Hepatocyte (in vitro differentiated cells): ENCODE results near the gene STX3. TPM values are rescaled to one million over a fixed set of nuclear protein-coding genes. Genes with fewer than 3 reads are reported as not detected.

Experiments
- DNase-seq: peaks from one replicate; pipeline ENCODE4 v3.0.0-alpha.2; 2016; ENCODE audit warnings: low spot score
- H2AFZ ChIP-seq: fragments of 200-600 bp; sonication (generic); 2 replicates; pipeline ENCODE4 v1.6.0; 2016; ENCODE audit warnings: antibody characterized with exemption, mild to moderate bottlenecking
- H3K27ac ChIP-seq: fragments of 200-600 bp; sonication (generic); 2 replicates; pipeline ENCODE4 v1.5.1; 2016; ENCODE audit warnings: mild to moderate bottlenecking
- H3K27me3 ChIP-seq: fragments of 200-600 bp; sonication (generic); 2 replicates; pipeline ENCODE4 v1.6.1; 2016
- H3K36me3 ChIP-seq: fragments of 200-600 bp; sonication (generic); replicated peaks from 2 replicates; pipeline ENCODE4 v1.5.1; 2016; ENCODE audit warnings: low read depth; ENCODE audit not compliant: insufficient read depth
- H3K4me1 ChIP-seq: fragments of 200-600 bp; sonication (generic); 2 replicates; pipeline ENCODE4 v1.5.1; 2016; ENCODE audit warnings: mild to moderate bottlenecking, moderate library complexity; ENCODE audit not compliant: insufficient read depth
- H3K4me2 ChIP-seq: fragments of 200-600 bp; sonication (generic); 2 replicates; pipeline ENCODE4 v1.6.0; 2016
- H3K4me3 ChIP-seq: fragments of 200-600 bp; sonication (generic); 2 replicates; pipeline ENCODE4 v1.5.1; 2016; ENCODE audit warnings: mild to moderate bottlenecking
- H3K79me2 ChIP-seq: fragments of 200-600 bp; sonication (generic); 2 replicates; pipeline ENCODE4 v1.6.0; 2017; ENCODE audit warnings: mild to moderate bottlenecking
- H3K9me2 ChIP-seq: fragments of 200-600 bp; sonication (generic); replicated peaks from 2 replicates; pipeline ENCODE4 v1.6.0; 2017; ENCODE audit warnings: mild to moderate bottlenecking; ENCODE audit not compliant: insufficient read depth
- H3K9me3 ChIP-seq: fragments of 200-600 bp; sonication (generic); 2 replicates; pipeline ENCODE4 v1.5.1; 2016; ENCODE audit warnings: low read depth, mild to moderate bottlenecking
- H4K20me1 ChIP-seq: fragments of 200-600 bp; sonication (generic); 2 replicates; pipeline ENCODE4 v1.6.0; 2016; ENCODE audit warnings: mild to moderate bottlenecking; ENCODE audit not compliant: insufficient read depth, poor library complexity, severe bottlenecking
- CTCF ChIP-seq: fragments of 200-600 bp; sonication (generic); IDR thresholded peaks from 2 replicates; pipeline ENCODE4 v1.5.1; 2016; ENCODE audit warnings: antibody characterized with exemption, mild to moderate bottlenecking; ENCODE audit not compliant: poor library complexity
- EZH2 ChIP-seq: fragments of 200-600 bp; sonication (generic); IDR thresholded peaks from 2 replicates; pipeline ENCODE4 v1.6.1; 2016; ENCODE audit warnings: antibody characterized with exemption, mild to moderate bottlenecking, borderline replicate concordance
- EZH2phosphoT487 ChIP-seq: fragments of 200-600 bp; sonication (generic); IDR thresholded peaks from one replicate; pipeline ENCODE4 v1.6.1; 2018; ENCODE audit warnings: antibody characterized with exemption, mild to moderate bottlenecking, low read depth, moderate library complexity; ENCODE audit not compliant: unreplicated experiment, severe bottlenecking
- WGBS: methylation state at CpG from one replicate; pipeline ENCODE4 v1.1.6; 2016; ENCODE audit warnings: low lambda C conversion rate; ENCODE audit errors: missing lambda C conversion rate; 5-methylcytosine and 5-hydroxymethylcytosine counted together
- polyA plus RNA-seq: library from polyadenylated mRNA; unstranded; fragments of >200 nt; fragmentation: Nextera tagmentation; extraction: Ambion mirVana; gene quantifications from 2 replicates; pipeline ENCODE4 v1.2.1, GENCODE V29; 2016
- total RNA-seq: library from RNA; depleted of rRNA; stranded (reverse); fragments of >200 nt; gene quantifications from 2 replicates; pipeline ENCODE4 v1.2.3, GENCODE V29; 2014

STX3 gene
- total and polyA plus RNA-seq, 2 experiments from 2014 or later: 73.1 to 140 TPM

GRCh38 chr11:59810911-59811259 is 55.7 kb downstream of the STX3 start:
- H3K27me3 ChIP-seq: no peaks in the 10 kb centered on the region
- no peaks in the 10 kb centered on the region for H4K20me1 ChIP-seq
- peaks cover 11% of the 10 kb centered on the region for H3K79me2 ChIP-seq
- no peaks in the 10 kb centered on the region for H3K9me2 ChIP-seq
- peak overlapping the region; percentile 84 for H3K27ac ChIP-seq
- H3K4me2 ChIP-seq: peak overlapping the region; percentile 91
- peak overlapping the region; percentile 37 for H3K4me3 ChIP-seq
- H3K9me3 ChIP-seq: no peaks in the 10 kb centered on the region
- H3K4me1 ChIP-seq: peaks cover 8% of the 10 kb centered on the region
- H2AFZ ChIP-seq: peak overlapping the region; percentile 97
- no peak for TF ChIP-seq EZH2phosphoT487
- TF ChIP-seq EZH2: no peak
- TF ChIP-seq CTCF: no peak
- WGBS: 17% methylated on average over 8 of the region's 8 CpGs
- no peaks in the 10 kb centered on the region for H3K36me3 ChIP-seq
- DNase-seq: no peak

- 90% methylated on average over 2 of the region's 2 CpGs for WGBS
- Histone ChIP-seq H3K4me1 (peaks cover 8% of the 10 kb centered on the region), H3K36me3 (no peaks in the 10 kb centered on the region), H3K27me3 (no peaks in the 10 kb centered on the region), H3K27ac (no peak overlapping the region), H3K79me2 (peaks cover 11% of the 10 kb centered on the region), H3K4me3 (no peak overlapping the region), H3K4me2 (no peak overlapping the region), H3K9me3 (no peaks in the 10 kb centered on the region), H2AFZ (no peak overlapping the region), H4K20me1 (no peaks in the 10 kb centered on the region), H3K9me2 (no peaks in the 10 kb centered on the region)
- DNase-seq: no peak
- TF ChIP-seq EZH2phosphoT487 (no peak), CTCF (no peak), EZH2 (no peak)
Measured at GRCh38 chr11:59812220-59812619, 57.0 kb downstream of the STX3 start.

- no peak overlapping the region for H3K27ac ChIP-seq
- H3K79me2 ChIP-seq: peaks cover 11% of the 10 kb centered on the region
- no peak overlapping the region for H3K4me2 ChIP-seq
- H3K9me3 ChIP-seq: no peaks in the 10 kb centered on the region
- no peaks in the 10 kb centered on the region for H3K9me2 ChIP-seq
- peaks cover 8% of the 10 kb centered on the region for H3K4me1 ChIP-seq
- H2AFZ ChIP-seq: no peak overlapping the region
- no peaks in the 10 kb centered on the region for H4K20me1 ChIP-seq
- TF ChIP-seq CTCF (no peak), EZH2 (no peak), EZH2phosphoT487 (no peak)
- no peak for DNase-seq
- 96% methylated on average over 1 of the region's 1 CpG for WGBS
- H3K27me3 ChIP-seq: no peaks in the 10 kb centered on the region
- no peaks in the 10 kb centered on the region for H3K36me3 ChIP-seq
- H3K4me3 ChIP-seq: no peak overlapping the region
Measured at GRCh38 chr11:59813364-59813763, 58.2 kb downstream of the STX3 start.

GRCh38 chr11:59814021-59814420 is 58.8 kb downstream of the STX3 start:
- H2AFZ ChIP-seq: no peak overlapping the region
- H3K4me2 ChIP-seq: no peak overlapping the region
- H3K9me2 ChIP-seq: no peaks in the 10 kb centered on the region

More at GRCh38 chr11:59814021-59814420, 58.8 kb downstream of the STX3 start:
- Histone ChIP-seq H3K4me3 (no peak overlapping the region), H3K79me2 (peaks cover 6% of the 10 kb centered on the region), H3K9me3 (no peaks in the 10 kb centered on the region), H3K27me3 (no peaks in the 10 kb centered on the region), H3K36me3 (no peaks in the 10 kb centered on the region), H3K4me1 (peaks cover 8% of the 10 kb centered on the region), H3K27ac (no peak overlapping the region), H4K20me1 (no peaks in the 10 kb centered on the region)
- TF ChIP-seq EZH2phosphoT487: no peak
- TF ChIP-seq EZH2: no peak
- no peak for TF ChIP-seq CTCF
- no peak for DNase-seq
- 71% methylated on average over 1 of the region's 1 CpG for WGBS
